ENCODE measurements around the gene ALPG.
A peak's percentile ranks its signal among the peaks of the same experiment; 100 is the strongest.
"Not testable (repeated sequence)": the region's sequence is repeated elsewhere in the genome, so short reads cannot be mapped to it uniquely, and the experiment has no call there.

The ALPG gene

GRCh38 chr2:232419245-232420072 lies 12.8 kb downstream of the ALPG start:
- DNase-seq, result no peak

- no peak for DNase-seq
These were observed 13.4 kb downstream of the ALPG start for GRCh38 chr2:232420073-232420454.

GRCh38 chr2:232420463-232421188 lies 14.0 kb downstream of the ALPG start:
- no peak for DNase-seq

- DNase-seq, result no peak
These were observed 14.6 kb downstream of the ALPG start for GRCh38 chr2:232421189-232421785.

- DNase-seq, result no peak
These were observed 15.4 kb downstream of the ALPG start for GRCh38 chr2:232422051-232422450.

GRCh38 chr2:232422996-232423395 lies 16.4 kb downstream of the ALPG start:
- DNase-seq, result not testable (repeated sequence)

GRCh38 chr2:232423407-232423806 lies 16.8 kb downstream of the ALPG start:
- DNase-seq, result not testable (repeated sequence)

- DNase-seq, result no peak
These were observed 25.3 kb downstream of the ALPG start for GRCh38 chr2:232431705-232432590.

GRCh38 chr2:232432598-232433184 lies 26.0 kb downstream of the ALPG start:
- DNase-seq, result no peak

- DNase-seq, result not testable (repeated sequence)
These were observed 27.0 kb downstream of the ALPG start for GRCh38 chr2:232433622-232434021.

GRCh38 chr2:232434091-232434490 lies 27.4 kb downstream of the ALPG start:
- no peak for DNase-seq

GRCh38 chr2:232434563-232435374 lies 28.1 kb downstream of the ALPG start:
- DNase-seq, result no peak

- no peak for DNase-seq
These were observed 28.7 kb downstream of the ALPG start for GRCh38 chr2:232435375-232435648.

- DNase-seq, result no peak
These were observed 29.2 kb downstream of the ALPG start for GRCh38 chr2:232435805-232436204.

GRCh38 chr2:232436381-232437194 lies 29.9 kb downstream of the ALPG start:
- no peak for DNase-seq

GRCh38 chr2:232437195-232437571 lies 30.5 kb downstream of the ALPG start:
- no peak for DNase-seq

GRCh38 chr2:232438091-232438490 lies 31.4 kb downstream of the ALPG start:
- no peak for DNase-seq

- peak in 7 of 56 donors; percentile 7 to 45 (median 15) for DNase-seq
These were observed 32.5 kb downstream of the ALPG start for GRCh38 chr2:232438951-232439757.

- DNase-seq, result no peak
These were observed 33.1 kb downstream of the ALPG start for GRCh38 chr2:232439758-232440135.
